ENCODE results near the gene SLAMF8.

SLAMF8 gene

GRCh38 chr1:159849626-159850366 is 23.1 kb downstream of the SLAMF8 start:
- DNase-seq = no peak

- no peak for DNase-seq
Observed at GRCh38 chr1:159851407-159851806, 24.7 kb downstream of the SLAMF8 start.

- no peak for DNase-seq
Observed at GRCh38 chr1:159853417-159854115, 26.9 kb downstream of the SLAMF8 start.

- no peak for DNase-seq
Observed at GRCh38 chr1:159854116-159854692, 27.5 kb downstream of the SLAMF8 start.

- no peak for DNase-seq
Observed at GRCh38 chr1:159854693-159855192, 28.1 kb downstream of the SLAMF8 start.

- DNase-seq = no peak
Observed at GRCh38 chr1:159855709-159856108, 29.0 kb downstream of the SLAMF8 start.

GRCh38 chr1:159856576-159856975 is 29.9 kb downstream of the SLAMF8 start:
- DNase-seq = no peak

GRCh38 chr1:159857889-159858288 is 31.2 kb downstream of the SLAMF8 start:
- DNase-seq = no peak

GRCh38 chr1:159859767-159860322 is 33.2 kb downstream of the SLAMF8 start:
- no peak for DNase-seq

GRCh38 chr1:159860456-159860855 is 33.8 kb downstream of the SLAMF8 start:
- DNase-seq = no peak

GRCh38 chr1:159861218-159861617 is 34.5 kb downstream of the SLAMF8 start:
- no peak for DNase-seq

GRCh38 chr1:159862031-159862430 is 35.4 kb downstream of the SLAMF8 start:
- DNase-seq = no peak

- no peak for DNase-seq
Observed at GRCh38 chr1:159862557-159862956, 35.9 kb downstream of the SLAMF8 start, which contains the start of gene VSIG8. Gene VSIG8 (minus strand): TSS chr1:159862657. CDS start chr1:159862521, 136 bp downstream.

GRCh38 chr1:159864262-159864661 is 37.6 kb downstream of the SLAMF8 start:
- no peak for DNase-seq

GRCh38 chr1:159866066-159866465 is 39.4 kb downstream of the SLAMF8 start:
- DNase-seq = no peak

- DNase-seq = no peak
Observed at GRCh38 chr1:159866905-159867663, 40.4 kb downstream of the SLAMF8 start.

GRCh38 chr1:159867664-159868026 is 41.0 kb downstream of the SLAMF8 start:
- DNase-seq = peak; percentile 3

- DNase-seq = peak; percentile 6
Observed at GRCh38 chr1:159868766-159869165, 42.1 kb downstream of the SLAMF8 start.

- DNase-seq = no peak
Observed at GRCh38 chr1:159869173-159869572, 42.5 kb downstream of the SLAMF8 start.

GRCh38 chr1:159869607-159870006 is 42.9 kb downstream of the SLAMF8 start:
- no peak for DNase-seq

GRCh38 chr1:159870704-159871103 is 44.0 kb downstream of the SLAMF8 start:
- no peak for DNase-seq

- no peak for DNase-seq
Observed at GRCh38 chr1:159872891-159873290, 46.2 kb downstream of the SLAMF8 start.
